Stimulated activated CD8-positive, alpha-beta memory T cell treated with anti-CD3 and anti-CD28 coated beads, Interleukin-15, amount 100 ng/mL, for 48 hours (primary cell): ENCODE data around the gene SCT.

Source experiments
- DNase-seq, 2 donors: peaks; one replicate each; pipeline ENCODE4 v3.0.0-alpha.2; 2020; ENCODE audit warnings: low read depth in 2 of 2

SCT gene

GRCh38 chr11:586376-587316, 40.3 kb downstream of the SCT start:
- no peak for DNase-seq

GRCh38 chr11:584287-584686, 42.7 kb downstream of the SCT start:
- no peak for DNase-seq

DNA sequence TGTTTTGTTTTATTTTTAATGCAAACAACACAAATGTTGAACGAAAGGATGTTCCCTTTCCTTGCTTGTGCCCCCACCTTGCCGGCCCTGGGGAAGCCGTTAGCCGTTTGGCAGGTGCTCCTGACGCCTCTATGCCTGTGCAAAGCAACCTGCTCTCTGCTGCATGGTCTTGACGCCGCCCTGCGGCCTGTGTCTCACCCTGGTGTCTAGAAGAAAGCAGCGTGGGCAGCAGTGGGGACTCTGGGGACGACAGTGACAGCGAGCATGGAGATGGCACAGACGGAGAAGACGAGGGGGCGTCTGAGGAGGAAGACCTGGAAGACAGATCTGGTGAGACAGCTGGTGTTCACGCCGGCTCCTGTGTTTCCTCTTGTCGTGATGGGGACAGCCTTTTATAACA, 45.2 kb downstream of the SCT start:
- no peak for DNase-seq

- no peak for DNase-seq
Observed at GRCh38 chr11:581342-581741, 45.6 kb downstream of the SCT start.

DNA sequence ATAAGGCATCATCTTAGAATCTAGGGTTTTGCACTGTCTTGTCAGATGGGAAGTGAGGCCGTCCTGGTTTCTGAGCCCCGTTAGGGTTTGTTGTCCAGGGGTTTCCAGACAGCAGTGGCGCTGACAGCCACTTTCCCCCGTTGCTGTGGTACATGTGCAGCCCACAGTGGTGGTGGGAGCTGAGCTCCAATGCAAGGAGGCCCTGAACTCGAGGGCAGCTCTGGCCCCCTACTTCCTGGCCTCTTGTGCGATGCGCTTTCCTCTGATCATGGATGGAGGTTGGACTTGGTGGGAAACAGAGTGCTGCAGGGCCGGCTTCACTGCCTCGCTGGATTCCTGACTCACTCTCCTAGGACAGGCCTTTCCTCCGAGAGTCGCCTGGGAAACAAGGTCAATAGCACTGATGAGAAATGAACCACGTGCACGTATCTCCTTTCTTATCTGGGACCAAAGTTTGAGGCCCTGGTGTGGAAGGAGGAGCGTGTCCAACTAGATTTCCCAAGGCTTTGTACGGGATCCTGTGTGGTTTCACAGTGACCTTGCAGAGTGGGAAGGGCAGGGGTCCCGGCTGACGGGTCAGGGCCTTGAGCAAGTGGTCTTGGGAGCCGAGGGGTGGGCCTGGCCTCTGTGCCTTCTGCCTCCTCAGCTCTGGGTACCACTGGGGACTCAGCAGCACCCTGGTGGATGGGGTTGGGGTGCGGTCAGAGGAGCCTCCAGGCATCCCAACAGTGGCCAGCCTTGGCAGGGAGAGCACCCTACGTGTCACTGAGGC, 47.0 kb downstream of the SCT start:
- DNase-seq, result no peak

DNA sequence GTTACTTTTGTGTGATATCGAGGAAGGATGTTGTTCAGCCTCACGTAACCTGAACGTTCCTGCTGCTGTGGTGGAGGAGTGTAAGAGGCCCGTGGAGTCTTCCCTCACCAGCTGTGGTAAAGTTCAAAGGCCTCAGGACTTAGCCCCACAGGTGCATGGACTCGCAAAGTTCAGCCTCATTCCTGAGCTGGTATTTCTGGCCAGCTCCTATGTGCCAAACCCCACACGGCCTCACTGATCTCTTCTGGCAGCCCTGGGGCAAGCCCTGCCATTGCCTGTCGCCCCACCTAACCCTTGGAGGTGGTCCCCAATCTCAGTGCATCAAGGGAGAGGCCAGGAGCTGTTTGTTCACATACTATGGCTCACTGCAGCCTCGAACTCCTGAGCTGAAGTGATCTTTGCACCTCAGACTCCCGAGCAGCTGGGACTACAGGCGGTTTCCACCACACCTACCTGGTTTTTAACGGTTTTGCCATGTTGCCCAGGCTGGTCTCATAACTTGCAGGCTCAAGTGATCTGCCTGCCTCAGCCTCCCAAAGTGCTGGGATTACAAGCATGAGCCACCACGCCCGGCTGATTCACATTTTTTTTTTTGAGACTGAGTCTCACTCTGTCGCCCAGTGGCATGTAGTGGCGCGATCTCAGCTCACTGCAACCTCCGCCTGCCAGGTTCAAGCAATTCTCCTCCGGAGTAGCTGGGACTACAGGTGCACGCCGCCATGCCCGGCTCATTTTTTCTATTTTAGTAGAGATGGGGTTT, 48.5 kb downstream of the SCT start:
- no peak for DNase-seq

- no peak for DNase-seq
Observed at GRCh38 chr11:577611-577894, 49.4 kb downstream of the SCT start.

DNA sequence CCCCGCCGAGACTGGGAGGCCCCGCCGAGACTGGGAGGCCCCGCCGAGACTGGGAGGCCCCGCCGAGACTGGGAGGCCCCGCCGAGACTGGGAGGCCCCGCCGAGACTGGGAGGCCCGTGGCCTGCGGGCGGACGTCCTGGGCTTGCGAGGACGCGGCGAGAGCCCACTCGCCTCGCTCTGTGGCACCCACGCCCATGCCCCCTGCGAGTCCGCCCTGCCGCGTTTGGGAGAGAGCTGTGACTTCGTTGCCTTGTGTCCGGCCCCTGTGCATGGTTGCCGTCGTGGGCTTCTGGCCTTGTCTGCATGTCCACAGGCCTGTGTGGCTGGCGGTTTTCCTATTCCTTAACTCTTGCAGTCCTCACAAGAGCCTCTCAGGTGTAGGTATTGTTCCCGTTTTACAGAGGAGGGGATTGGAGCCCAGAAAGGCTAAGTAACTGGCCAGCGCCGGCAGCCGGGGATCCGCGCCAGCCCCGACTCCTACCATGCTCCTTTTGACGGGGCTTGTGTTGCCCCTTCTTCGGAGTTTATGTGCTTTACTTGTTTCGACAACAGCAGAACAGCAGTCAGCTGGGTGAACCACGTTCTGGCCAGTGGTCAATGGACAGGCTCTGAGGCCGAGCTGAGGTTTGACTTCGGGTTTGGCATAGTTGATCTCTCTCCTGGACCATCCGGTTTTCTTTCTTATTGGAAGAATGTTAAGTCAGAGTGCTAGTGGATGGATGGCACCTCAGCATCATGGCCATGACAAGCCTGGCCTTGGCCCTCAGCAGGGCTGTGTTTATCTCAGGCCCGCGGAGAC, 50.0 kb downstream of the SCT start:
- no peak for DNase-seq
